ENCODE data around the gene MRO.
"Not testable (repeated sequence)": the region's sequence is repeated elsewhere in the genome, so short reads cannot be mapped to it uniquely, and the experiment has no call there.

MRO gene

DNA sequence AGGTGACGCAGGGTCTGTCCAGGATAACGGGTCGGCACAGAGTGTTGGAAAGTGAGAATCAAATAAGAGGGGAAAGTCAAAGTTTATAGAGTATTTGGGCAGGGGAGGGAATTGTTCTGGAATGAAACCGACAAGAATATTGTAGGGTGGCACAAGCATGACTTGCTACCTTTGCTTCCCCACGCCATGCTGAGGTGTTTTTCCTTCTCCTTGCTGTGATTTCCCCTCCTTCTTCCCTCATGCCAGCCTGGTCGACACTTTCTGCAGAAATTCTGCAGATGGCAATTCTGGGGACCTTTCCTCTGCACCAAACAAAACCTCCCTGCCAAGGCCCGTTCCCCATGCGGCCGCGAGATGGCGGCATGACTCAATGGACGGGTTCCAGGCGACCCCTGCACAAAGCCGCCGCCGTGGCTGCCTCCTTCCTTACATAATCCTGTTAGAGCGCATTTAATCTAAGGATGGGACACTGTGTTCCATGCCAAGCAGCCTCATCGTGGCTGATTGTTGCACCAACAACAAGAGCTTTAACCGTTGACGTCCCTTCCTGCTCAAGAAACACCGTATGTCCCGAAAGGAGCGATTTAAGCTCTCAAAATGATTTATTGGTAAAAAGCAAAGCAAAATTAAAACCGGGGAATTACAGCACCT, at the start of gene MRO:
Gene MRO, minus strand, starts transcription at position 289 of the 651 bp plus-strand sequence. CDS start 10,616 bp downstream, outside the sequence.
- DNase-seq = peak; percentile 71 to 97 (median 91)

DNA sequence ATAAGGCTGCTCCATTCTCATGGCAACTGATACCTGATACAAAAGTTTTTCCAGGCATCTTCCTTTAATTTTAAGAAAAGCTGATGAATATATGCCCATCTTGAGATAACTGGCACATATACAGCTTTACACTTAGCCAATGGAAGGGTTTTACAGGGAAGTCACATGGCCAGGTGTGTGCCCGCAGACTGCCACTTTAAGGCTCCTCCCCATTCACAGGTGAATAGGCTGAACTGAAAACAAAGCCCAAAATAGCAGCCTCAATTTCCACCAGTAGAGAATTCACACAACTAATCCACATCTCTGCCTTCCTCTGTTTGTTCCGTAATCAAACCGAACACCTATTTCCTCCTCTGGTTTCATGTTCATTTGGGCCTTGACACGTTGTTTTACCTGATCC, 49.3 kb upstream of the MRO start:
- DNase-seq = peak; percentile 53 to 62 (median 53)

DNA sequence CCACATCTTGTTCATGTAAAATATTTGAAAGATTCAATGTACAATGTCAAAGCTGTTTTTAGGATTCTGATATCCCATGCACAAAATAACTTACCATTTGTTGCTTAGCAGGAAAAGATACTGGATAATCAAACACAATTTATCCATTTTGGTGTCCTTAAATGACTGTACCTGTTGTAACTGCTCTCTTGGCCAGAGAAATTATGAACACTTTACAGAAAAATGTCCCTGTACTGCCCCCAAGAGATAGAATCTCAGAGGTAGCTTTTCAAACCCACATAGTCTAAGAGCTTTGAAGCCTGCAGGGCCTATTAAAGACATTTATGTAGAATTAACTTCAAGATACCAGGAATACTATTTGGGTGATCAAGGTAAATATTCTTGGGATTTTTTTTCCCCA, 46.9 kb upstream of the MRO start:
- peak in 1 of 3 experiments; percentile 39 for DNase-seq

DNA sequence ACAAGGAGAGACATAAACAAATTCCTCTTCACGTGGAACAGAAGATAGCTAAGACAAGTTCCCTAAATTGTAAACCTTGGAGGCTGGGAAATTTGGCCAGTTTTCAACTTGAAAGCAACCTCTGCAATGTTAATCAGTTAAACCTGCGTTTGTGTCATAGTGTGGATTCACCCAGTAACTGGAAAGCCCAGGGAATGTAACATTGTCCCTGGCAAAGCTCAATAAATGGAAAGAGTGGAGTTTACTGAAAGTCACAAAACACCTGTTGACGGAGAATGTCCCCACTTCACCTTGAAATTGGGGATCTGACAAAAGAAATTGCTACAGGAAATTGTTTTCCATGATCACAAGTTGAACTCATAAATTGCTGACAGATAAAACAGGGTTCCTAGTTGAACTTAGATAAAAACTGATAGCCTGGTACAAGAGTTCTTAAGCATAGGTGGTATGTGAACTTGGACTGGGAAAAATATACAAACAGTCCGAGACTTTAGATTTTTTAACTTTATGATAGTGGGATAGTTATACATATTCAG, 44.1 kb upstream of the MRO start:
- no peak for DNase-seq

DNA sequence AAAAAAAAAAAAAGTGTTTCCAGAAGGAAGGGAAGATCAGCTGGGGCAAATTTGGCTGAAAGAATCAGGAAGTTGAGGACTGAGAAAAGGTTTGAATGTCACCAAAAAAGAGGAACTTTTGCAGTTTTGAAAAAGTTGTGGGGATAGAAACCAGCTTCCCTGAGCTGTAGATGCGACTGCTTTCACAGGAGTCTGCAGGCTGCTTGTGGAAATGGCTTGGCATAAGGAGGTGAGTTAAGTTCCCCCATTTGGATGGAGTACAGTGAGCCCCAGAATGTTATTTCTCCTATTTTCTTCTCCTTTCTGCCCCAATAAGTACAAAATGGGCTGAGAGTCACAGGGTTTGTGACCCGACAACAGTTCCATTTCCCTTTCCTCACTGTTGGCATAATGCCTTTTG, 42.6 kb upstream of the MRO start:
- DNase-seq = no peak

GRCh38 chr18:50861617-50862016, 41.8 kb upstream of the MRO start:
- no peak for DNase-seq

DNA sequence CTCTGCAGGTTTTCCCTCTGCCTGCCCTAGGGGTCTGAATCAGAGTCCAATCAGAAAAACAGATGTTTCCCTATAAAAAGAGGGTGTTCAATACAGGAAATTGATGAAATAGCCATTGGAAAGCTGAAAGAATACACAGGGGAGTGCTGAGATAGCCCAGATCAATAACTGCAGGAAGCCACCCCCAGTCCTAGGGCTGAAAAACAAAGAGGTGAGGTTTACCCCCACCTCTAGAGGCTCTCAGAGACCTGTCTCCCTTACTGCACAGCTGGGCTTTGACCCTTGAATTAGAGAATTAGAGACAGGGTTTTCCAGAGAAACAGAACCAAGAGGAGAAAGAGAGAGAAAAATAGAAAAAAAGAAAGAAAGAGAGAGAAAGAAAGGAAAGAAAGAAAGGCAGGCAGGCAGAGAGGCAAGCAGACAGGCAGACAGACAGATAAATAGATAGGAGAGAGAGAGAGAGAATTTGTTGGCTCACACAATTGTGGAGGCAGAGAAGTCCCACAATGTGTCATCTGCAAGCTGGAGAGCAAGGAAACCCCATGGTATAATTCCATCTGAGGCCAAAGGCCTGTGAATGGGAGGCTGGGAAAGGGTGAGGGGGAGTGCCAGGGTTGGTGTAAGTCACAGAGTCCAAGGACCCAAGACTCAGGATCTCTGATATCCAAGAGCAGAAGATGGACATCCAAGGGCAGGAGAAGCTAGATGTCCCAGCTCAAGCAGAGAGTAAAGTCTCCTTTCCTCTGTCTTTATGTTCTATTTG, 40.2 kb upstream of the MRO start:
- no peak for DNase-seq

GRCh38 chr18:50857694-50858093, 37.9 kb upstream of the MRO start:
- no peak for DNase-seq

GRCh38 chr18:50857166-50857565, 37.4 kb upstream of the MRO start:
- DNase-seq = not testable (repeated sequence)

DNA sequence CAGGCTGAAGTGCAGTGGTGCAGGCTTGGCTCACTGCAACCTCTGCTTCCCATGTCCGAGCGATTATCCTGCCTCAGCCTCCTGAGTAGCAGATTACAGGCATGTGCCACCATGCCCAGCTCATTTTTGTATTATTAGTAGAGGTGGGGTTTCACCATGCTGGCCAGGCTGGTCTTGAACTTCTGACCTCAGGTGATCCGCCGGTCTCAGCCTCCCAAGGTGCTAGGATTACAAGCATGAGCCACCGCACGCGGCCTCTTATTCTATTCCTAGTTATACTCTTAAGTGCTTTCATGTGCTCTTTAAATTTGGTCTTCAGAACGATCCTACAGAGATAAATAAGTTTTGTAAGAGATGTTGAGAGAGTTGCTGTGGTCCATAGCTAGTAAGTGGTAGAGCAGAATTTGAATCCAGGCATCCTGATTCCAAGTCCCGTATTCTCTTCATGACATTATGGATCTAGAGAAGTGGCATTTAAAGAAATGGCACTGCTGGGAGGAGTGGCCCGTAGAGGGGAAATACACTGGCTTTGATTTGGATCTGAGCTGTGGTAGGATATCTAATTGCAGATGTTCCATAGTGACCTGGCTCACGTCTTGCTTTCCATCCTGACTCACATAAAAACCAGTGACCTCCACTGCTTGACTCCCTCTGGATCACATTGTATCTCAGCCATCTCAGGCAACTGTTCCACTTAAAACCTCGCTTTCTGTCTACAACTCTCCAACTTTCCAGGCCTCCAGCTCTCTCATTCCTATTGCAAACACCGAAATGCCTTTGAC, 36.4 kb upstream of the MRO start:
- no peak for DNase-seq

DNA sequence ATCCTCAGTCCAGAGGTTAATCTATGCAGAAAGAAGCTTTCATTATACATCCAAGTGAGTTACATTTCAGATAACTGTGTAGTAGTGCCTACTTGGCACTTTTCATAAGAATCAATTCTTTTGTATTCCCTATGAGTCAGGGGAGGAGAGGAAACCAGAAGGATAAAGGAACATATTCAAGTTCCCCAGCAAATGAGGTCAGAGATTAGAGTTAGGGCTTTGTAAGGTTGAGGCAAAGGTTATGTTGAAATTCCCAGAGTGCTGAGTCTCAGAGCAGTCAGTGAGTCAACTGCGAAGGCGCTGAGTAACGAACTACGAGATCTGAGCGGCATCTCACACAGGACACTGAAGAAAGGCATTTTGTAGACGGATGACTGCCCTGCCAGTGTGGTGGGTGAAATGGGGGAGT, 34.1 kb upstream of the MRO start:
- DNase-seq = no peak

DNA sequence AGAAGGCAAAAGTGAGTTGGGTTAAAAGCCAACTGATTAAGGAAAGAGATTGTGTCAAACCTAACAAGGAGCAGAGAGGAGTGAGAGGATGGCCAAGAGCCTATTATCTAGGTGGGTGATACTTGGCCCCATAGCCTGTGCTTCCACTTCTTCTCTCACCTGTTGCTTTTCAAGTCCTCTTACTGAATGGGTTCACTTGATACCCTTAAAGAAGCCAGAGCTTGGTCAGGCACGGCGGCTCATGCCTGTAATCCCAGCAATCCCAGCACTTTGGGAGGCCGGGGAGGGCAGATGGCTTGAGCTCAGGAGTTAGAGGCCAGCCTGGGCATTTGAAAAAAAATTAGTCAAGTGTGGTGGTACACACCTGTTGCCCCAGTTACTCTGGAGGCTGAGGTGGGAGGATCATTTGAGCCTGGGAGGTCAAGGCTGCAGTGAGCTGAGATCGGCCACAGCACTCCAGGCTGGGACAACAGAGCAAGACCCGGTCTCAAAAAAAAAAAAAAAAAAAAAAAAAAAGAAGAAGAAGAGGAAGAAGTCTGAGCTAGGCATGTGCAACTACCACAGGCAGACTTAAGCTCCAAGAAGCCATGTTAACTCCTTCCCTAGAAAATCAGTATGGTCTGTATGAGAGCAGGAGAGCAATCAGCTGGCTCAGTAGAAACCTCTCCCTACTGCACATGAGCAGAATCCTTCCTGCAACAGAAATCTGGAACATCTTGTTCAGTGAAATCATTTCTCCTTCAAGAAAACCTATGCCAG, 30.7 kb upstream of the MRO start:
- no peak for DNase-seq

- DNase-seq = no peak
These were observed 29.6 kb upstream of the MRO start for GRCh38 chr18:50849419-50849821.

GRCh38 chr18:50848991-50849390, 29.2 kb upstream of the MRO start:
- DNase-seq = no peak

DNA sequence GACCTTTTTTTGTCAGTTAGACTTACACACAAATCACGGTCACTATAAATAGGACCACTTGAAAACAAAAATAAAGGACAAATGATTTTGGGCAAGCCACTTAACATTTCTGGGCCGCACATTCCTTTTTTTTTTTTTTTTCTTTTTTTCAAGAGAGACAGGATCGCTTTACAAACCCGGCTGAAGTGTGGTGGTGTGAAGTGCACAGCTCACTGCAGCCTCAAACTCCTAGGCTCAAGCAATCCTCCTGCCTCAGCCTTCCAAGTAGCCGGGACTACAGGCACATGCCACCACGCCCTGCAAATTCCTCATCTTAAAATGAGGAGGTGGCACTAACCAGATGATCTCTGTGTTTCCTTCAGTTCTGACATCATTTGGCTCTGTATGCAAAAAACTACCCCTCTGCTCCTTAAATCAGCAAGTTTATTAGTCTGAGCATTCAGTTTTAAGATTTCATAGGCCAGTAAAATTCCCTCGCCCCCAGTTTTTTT, 28.3 kb upstream of the MRO start:
- no peak for DNase-seq

GRCh38 chr18:50847192-50847591, 27.4 kb upstream of the MRO start:
- no peak for DNase-seq

DNA sequence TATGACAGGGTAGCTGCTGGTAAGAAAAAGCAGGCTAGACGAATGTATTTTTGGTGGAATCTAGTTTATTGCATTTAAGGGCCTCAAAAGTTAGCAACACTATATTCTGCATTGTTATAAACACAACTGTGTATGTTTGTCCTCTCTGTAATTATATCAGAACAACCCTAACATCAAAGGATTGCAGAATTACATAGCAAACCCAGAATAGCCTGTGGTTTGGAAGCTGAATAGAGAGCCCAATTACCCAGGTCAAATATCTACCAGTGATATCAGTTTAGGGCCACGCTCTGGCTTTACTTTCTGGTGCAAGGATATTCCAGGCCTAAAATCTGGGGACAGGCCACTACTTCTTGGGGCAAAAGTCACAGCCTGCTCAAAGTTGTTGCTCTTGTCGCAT, 25.1 kb upstream of the MRO start:
- no peak for DNase-seq

- DNase-seq = no peak
These were observed 24.7 kb upstream of the MRO start for GRCh38 chr18:50844554-50844953.

GRCh38 chr18:50842846-50843245, 23.0 kb upstream of the MRO start:
- DNase-seq = no peak

GRCh38 chr18:50839996-50840395, 20.2 kb upstream of the MRO start:
- no peak for DNase-seq

DNA sequence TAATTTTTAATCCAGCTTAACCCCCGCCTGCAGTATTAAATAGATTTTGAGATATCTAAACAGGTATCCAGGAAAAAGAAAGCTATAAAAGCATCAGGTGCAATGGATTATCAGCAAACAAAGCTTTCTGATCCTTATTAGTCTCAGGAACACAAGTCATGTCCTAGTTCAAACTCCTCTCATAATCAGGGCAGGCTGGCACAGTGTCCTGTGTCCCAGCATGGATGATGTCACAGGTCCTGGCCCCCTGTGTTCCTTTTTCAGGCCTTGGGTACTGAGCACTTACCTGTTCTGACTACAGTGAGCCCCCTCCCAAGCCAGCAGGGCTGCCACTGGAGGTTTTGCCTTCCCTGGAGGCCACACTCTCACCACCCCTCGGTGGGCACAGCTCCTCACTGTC, 19.5 kb upstream of the MRO start:
- no peak for DNase-seq

- peak in 2 of 3 experiments; percentile 8 to 67 for DNase-seq
These were observed 16.7 kb upstream of the MRO start for GRCh38 chr18:50836521-50836957.

Data from NCI-H1417 (cell line).